Epithelial cell of esophagus (primary cell): Measurements from ENCODE around the gene MYO1C.

Source experiments
- DNase-seq: peaks from one replicate; pipeline ENCODE4 v3.0.0; 2010; ENCODE audit warnings: low read depth
- H3K4me3 ChIP-seq: 2 replicates; pipeline ENCODE4 v1.5.1; 2011; ENCODE audit warnings: mild to moderate bottlenecking, low read length, control low read depth
- TF ChIP-seq, protein P1 (sequence below): IDR thresholded peaks from 2 replicates; pipeline ENCODE4 v1.5.1; 2011; ENCODE audit warnings: low read depth, mild to moderate bottlenecking, low read length, control low read depth, inconsistent platforms; ENCODE audit not compliant: insufficient read depth; ENCODE audit errors: missing control alignments

Gene MYO1C

GRCh38 chr17:1469231-1469852 lies 23.1 kb downstream of the MYO1C start:
- no peak overlapping the region for H3K4me3 ChIP-seq
- TF ChIP-seq, protein P1, sequence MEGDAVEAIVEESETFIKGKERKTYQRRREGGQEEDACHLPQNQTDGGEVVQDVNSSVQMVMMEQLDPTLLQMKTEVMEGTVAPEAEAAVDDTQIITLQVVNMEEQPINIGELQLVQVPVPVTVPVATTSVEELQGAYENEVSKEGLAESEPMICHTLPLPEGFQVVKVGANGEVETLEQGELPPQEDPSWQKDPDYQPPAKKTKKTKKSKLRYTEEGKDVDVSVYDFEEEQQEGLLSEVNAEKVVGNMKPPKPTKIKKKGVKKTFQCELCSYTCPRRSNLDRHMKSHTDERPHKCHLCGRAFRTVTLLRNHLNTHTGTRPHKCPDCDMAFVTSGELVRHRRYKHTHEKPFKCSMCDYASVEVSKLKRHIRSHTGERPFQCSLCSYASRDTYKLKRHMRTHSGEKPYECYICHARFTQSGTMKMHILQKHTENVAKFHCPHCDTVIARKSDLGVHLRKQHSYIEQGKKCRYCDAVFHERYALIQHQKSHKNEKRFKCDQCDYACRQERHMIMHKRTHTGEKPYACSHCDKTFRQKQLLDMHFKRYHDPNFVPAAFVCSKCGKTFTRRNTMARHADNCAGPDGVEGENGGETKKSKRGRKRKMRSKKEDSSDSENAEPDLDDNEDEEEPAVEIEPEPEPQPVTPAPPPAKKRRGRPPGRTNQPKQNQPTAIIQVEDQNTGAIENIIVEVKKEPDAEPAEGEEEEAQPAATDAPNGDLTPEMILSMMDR, result no peak

DNA sequence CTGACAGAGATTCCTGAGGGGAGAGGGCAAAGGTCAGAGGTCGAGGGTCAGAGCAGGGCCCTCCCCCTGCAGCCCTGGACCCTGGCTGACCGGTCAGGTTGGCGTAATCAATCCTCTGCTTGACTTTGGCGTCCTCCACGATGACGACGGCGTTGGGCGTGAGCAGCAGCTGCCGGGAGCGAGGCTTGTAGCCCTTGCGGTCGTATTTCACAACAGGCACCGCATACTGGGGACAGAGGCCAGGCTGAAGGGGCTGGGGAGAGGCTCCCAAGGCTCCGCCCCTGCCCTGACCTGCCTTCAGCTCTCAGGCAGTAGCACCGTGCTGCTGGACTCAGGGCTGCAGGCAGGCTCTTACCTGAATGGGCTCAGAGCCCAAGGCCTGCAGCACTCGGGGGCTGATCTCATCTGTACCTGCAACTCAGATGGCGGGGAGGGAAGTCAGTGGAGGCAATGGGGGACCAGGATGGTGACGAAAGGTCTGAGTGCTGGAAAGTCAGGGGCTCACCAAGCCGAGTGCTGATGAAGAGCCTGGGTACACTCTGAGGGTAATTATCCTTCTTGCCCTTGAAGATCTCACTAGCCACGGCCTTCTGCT lies 24.5 kb downstream of the MYO1C start:
- TF ChIP-seq, protein P1, result no peak
- H3K4me3 ChIP-seq, result no peak overlapping the region
- no peak for DNase-seq

More at GRCh38 chr17:1469231-1469852, 23.1 kb downstream of the MYO1C start:
- DNase-seq, result no peak

DNA sequence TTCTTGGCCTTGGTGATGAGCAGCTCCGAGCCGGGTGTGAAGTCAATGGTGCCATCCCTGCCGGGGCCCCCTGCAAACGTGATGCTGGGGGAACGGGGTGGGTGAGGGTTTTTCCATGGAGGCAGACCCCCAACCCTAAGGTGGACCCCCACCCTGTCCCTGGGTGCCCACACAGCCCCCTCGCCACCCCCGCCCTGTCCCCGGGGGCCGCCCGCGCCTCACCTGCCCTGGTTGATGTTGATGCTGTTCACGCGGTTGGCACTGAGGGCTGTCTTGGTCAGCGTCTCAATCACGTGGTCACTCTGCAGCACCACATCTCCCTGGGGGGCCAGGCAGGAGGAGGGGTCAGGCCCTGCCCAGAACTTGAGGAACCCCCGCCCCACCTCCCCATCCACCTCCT lies 25.2 kb downstream of the MYO1C start:
- DNase-seq, result no peak
- TF ChIP-seq, protein P1, result no peak
- no peak overlapping the region for H3K4me3 ChIP-seq

GRCh38 chr17:1464186-1464585 lies 28.3 kb downstream of the MYO1C start:
- no peak overlapping the region for H3K4me3 ChIP-seq
- no peak for DNase-seq
- TF ChIP-seq, protein P1, result no peak

- no peak for DNase-seq
- TF ChIP-seq, protein P1, result no peak
- no peak overlapping the region for H3K4me3 ChIP-seq
Measured at GRCh38 chr17:1462164-1463112, 30.0 kb downstream of the MYO1C start.

DNA sequence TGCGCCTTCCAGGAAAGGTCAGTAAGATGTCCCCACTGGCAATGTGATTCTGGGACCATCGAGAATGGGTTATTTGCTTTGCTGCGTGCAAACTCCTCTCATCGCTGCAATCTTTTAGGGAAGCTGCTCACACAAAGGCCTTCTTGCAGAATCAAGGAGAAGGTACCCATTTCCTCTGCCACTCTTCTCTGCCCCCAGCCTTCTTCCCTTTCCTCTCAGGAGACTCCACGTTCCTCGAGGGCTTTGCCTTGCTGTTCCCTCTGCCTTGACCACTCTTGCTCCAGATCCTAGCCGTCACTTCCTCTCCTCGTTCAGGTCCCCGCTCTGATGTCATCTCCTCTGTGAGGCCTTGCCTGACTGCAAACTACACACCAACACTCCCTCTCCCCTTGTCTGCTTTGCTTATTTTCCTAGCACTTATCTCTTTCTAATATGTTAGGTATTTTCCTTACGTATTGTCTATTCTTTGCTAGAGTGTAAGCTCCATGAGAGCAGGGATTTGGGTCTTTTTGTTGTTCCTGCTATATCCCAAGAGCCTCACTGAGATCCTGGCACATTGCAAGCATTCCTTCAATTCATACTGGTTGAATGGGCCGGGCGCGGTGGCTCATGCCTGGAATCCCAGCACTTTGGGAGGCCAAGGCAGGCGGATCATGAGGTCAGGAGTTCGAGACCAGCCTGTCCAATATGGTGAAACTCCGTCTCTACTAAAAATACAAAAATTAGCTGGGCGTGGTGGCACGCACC lies 31.1 kb downstream of the MYO1C start:
- TF ChIP-seq, protein P1, result no peak
- no peak overlapping the region for H3K4me3 ChIP-seq
- no peak for DNase-seq
